IMR-90 (cell line): ENCODE data around the gene PDS5B. TPM values are rescaled to one million over a fixed set of nuclear protein-coding genes. Genes with fewer than 3 reads are reported as not detected.

Experiments used
- ATAC-seq: fragments of 200-7000 bp; cut with Tn5 transposase; 2 replicates; pipeline ENCODE4 v1.9.1; 2020; ENCODE audit warnings: low read depth, mild to moderate bottlenecking, moderate library complexity
- BruUV-seq: library from RNA; stranded (reverse); fragments of 400-500 nt; replicated peaks from 2 replicates; lab custom pipeline; 2021; lab: Mats Ljungman, UMichigan
- CTCF ChIA-PET: fragments of 300-600 bp; formaldehyde crosslinking; extraction: SDS; loops from one replicate; lab custom pipeline; 2021; ENCODE audit warnings: antibody characterized with exemption; lab: Yijun Ruan, JAX
- POLR2A ChIA-PET: fragments of 300-600 bp; sonication (Branson Sonifier 250); formaldehyde crosslinking; loops from one replicate; lab custom pipeline; 2022; ENCODE audit warnings: antibody characterized with exemption; ENCODE audit not compliant: unreplicated experiment; lab: Charles Lee
- DNase-seq: peaks from one replicate; pipeline ENCODE4 v3.0.0; 2013
- H2AFZ ChIP-seq: replicated peaks from 2 replicates; pipeline ENCODE3; 2013; ENCODE audit warnings: low read length, mild to moderate bottlenecking; ENCODE audit not compliant: poor library complexity
- H2AK5ac ChIP-seq: 2 replicates; pipeline ENCODE4 v1.6.1; 2013; ENCODE audit warnings: low read depth, low read length, inconsistent platforms
- H2AK9ac ChIP-seq: replicated peaks from 2 replicates; pipeline ENCODE3; 2013; ENCODE audit warnings: mild to moderate bottlenecking, low read depth, low read length, moderate library complexity; ENCODE audit not compliant: poor library complexity
- H2BK120ac ChIP-seq: 2 replicates; pipeline ENCODE4 v1.6.1; 2013; ENCODE audit warnings: low read depth, low read length, inconsistent platforms
- H2BK15ac ChIP-seq: 3 replicates; pipeline ENCODE4 v1.6.1; 2013; ENCODE audit warnings: low read depth, low read length, inconsistent platforms
- H2BK20ac ChIP-seq: 2 replicates; pipeline ENCODE4 v1.6.1; 2013; ENCODE audit warnings: low read depth, mild to moderate bottlenecking, inconsistent platforms, low read length, moderate library complexity
- H2BK5ac ChIP-seq: 2 replicates; pipeline ENCODE4 v1.6.1; 2013; ENCODE audit warnings: mild to moderate bottlenecking, low read depth, low read length, inconsistent platforms; ENCODE audit not compliant: poor library complexity, severe bottlenecking
- H3K14ac ChIP-seq: replicated peaks from 2 replicates; pipeline ENCODE4 v1.6.1; 2013; ENCODE audit warnings: low read depth, low read length, inconsistent platforms
- H3K18ac ChIP-seq: 2 replicates; pipeline ENCODE4 v1.6.1; 2013; ENCODE audit warnings: low read depth, low read length, control low read depth
- H3K23ac ChIP-seq: 2 replicates; pipeline ENCODE4 v1.6.1; 2013; ENCODE audit warnings: low read depth, low read length, inconsistent platforms
- H3K27ac ChIP-seq: 2 replicates; pipeline ENCODE4 v1.5.1; 2013; ENCODE audit warnings: mild to moderate bottlenecking, control low read depth, low read length; ENCODE audit not compliant: insufficient read depth
- H3K27me3 ChIP-seq: 2 replicates; pipeline ENCODE4 v1.6.1; 2013; ENCODE audit warnings: low read length; ENCODE audit not compliant: control insufficient read depth, insufficient read depth
- H3K36me3 ChIP-seq: 2 replicates; pipeline ENCODE4 v1.6.1; 2013; ENCODE audit warnings: low read length, mixed read lengths; ENCODE audit not compliant: control insufficient read depth, insufficient read depth
- H3K4ac ChIP-seq: 2 replicates; pipeline ENCODE4 v1.6.1; 2013; ENCODE audit warnings: low read depth, low read length, inconsistent platforms
- H3K4me1 ChIP-seq: 2 replicates; pipeline ENCODE4 v1.6.1; 2013; ENCODE audit warnings: low read length, mixed read lengths; ENCODE audit not compliant: control insufficient read depth, insufficient read depth
- H3K4me2 ChIP-seq: 2 replicates; pipeline ENCODE4 v1.6.1; 2013; ENCODE audit warnings: low read depth, mild to moderate bottlenecking, control low read depth, low read length, moderate library complexity
- H3K4me3 ChIP-seq: 2 replicates; pipeline ENCODE4 v1.5.1; 2013; ENCODE audit warnings: low read depth, mild to moderate bottlenecking, control low read depth, low read length, moderate library complexity; ENCODE audit not compliant: insufficient read depth
- H3K56ac ChIP-seq: 2 replicates; pipeline ENCODE4 v1.6.1; 2013; ENCODE audit warnings: low read length, inconsistent platforms; ENCODE audit not compliant: insufficient read depth; ENCODE audit errors: extremely low read depth
- H3K79me1 ChIP-seq, 2 experiments: 2 replicates each; pipeline ENCODE4 v1.6.1; 2013; ENCODE audit warnings: low read length in 2 of 2, inconsistent platforms in 1 of 2, low read depth in 1 of 2
- H3K9ac ChIP-seq: 2 replicates; pipeline ENCODE4 v1.6.1; 2013; ENCODE audit warnings: low read depth, low read length, control low read depth
- H3K9me1 ChIP-seq: 2 replicates; pipeline ENCODE4 v1.6.1; 2013; ENCODE audit warnings: low read length, inconsistent platforms; ENCODE audit not compliant: insufficient read depth
- H3K9me3 ChIP-seq: 2 replicates; pipeline ENCODE4 v1.6.1; 2013; ENCODE audit warnings: low read length; ENCODE audit not compliant: control insufficient read depth, insufficient read depth
- H4K20me1 ChIP-seq: 2 replicates; pipeline ENCODE4 v1.6.1; 2013; ENCODE audit warnings: low read length, inconsistent platforms; ENCODE audit not compliant: insufficient read depth
- H4K5ac ChIP-seq: 2 replicates; pipeline ENCODE4 v1.6.1; 2013; ENCODE audit warnings: mild to moderate bottlenecking, low read depth, low read length, control low read depth
- H4K8ac ChIP-seq, 2 experiments: 2 replicates each; pipeline ENCODE4 v1.6.1; 2013; ENCODE audit warnings: low read depth in 2 of 2, low read length in 2 of 2, control low read depth in 1 of 2, inconsistent platforms in 1 of 2
- H4K91ac ChIP-seq: 2 replicates; pipeline ENCODE4 v1.6.1; 2013; ENCODE audit warnings: low read depth, low read length, inconsistent platforms; ENCODE audit not compliant: insufficient read depth
- BHLHE40 ChIP-seq: fragments of 150-350 bp; IDR thresholded peaks from 2 replicates; pipeline ENCODE4 v1.6.1; 2016; ENCODE audit warnings: mild to moderate bottlenecking, low read depth, low read length
- CEBPB ChIP-seq: IDR thresholded peaks from 2 replicates; pipeline ENCODE4 v1.6.1; 2012; ENCODE audit warnings: low read depth, low read length, improper control_type of control experiment
- FOS ChIP-seq: fragments of 150-350 bp; IDR thresholded peaks from 2 replicates; pipeline ENCODE4 v1.6.1; 2016; ENCODE audit warnings: low read depth, low read length
- RAD21 ChIP-seq: IDR thresholded peaks from 2 replicates; pipeline ENCODE4 v1.6.1; 2012; ENCODE audit warnings: low read length, improper control_type of control experiment
- RCOR1 ChIP-seq: IDR thresholded peaks from 2 replicates; pipeline ENCODE4 v1.6.1; 2012; ENCODE audit warnings: mild to moderate bottlenecking, low read length, improper control_type of control experiment; ENCODE audit not compliant: insufficient replicate concordance
- SMC3 ChIP-seq: fragments of 150-350 bp; IDR thresholded peaks from 2 replicates; pipeline ENCODE4 v1.6.1; 2016; ENCODE audit warnings: low read depth, mild to moderate bottlenecking, antibody characterized with exemption, low read length, moderate library complexity
- WGBS, 2 experiments: methylation state at CpG; one replicate each; pipeline versions ENCODE4 v1.1.5 to v1.1.7; 2013; ENCODE audit warnings: missing lambda C conversion rate in 2 of 2; ENCODE audit not compliant: insufficient read length in 1 of 2; ENCODE audit errors: extremely low coverage in 2 of 2; 5-methylcytosine and 5-hydroxymethylcytosine counted together
- dilution Hi-C: fragments of 300-500 bp; cut with HindIII; formaldehyde crosslinking; loops from one replicate; pipeline ENCODE4 v1.14.3; 2018; ENCODE audit warnings: low sequenced_read_pairs; ENCODE audit not compliant: unreplicated experiment
- in situ Hi-C: fragments of 300-500 bp; cut with MboI; formaldehyde crosslinking; loops from 3 replicates; pipeline ENCODE4 v1.14.3; 2019; ENCODE audit warnings: low sequenced_read_pairs, inconsistent platforms, mixed read lengths
- intact Hi-C: fragments of 100-400 bp; cut with micrococcal nuclease; formaldehyde crosslinking; loops from 2 replicates; pipeline ENCODE4 v1.10.0; 2022
- polyA plus RNA-seq, 3 experiments: library from polyadenylated mRNA; depleted of rRNA; stranded (reverse); fragments of >200 nt; gene quantifications; 2 replicates each; pipeline ENCODE4 v1.2.3, GENCODE V29; 2012; ENCODE audit warnings: low replicate concordance in 1 of 3
- total RNA-seq: library from RNA; depleted of rRNA; stranded (reverse); fragments of >200 nt; gene quantifications from 2 replicates; pipeline ENCODE4 v1.2.3, GENCODE V29; 2012
- TF ChIP-seq, protein P1 (sequence below): fragments of 150-350 bp; IDR thresholded peaks from 2 replicates; pipeline ENCODE4 v1.6.1; 2017; ENCODE audit warnings: mild to moderate bottlenecking, antibody characterized with exemption, low read length, low read depth

PDS5B gene
- total and polyA plus RNA-seq, 2 of the 4 experiments (the other 2 are of a cell fraction), result 6.2 to 20.1 TPM

DNA sequence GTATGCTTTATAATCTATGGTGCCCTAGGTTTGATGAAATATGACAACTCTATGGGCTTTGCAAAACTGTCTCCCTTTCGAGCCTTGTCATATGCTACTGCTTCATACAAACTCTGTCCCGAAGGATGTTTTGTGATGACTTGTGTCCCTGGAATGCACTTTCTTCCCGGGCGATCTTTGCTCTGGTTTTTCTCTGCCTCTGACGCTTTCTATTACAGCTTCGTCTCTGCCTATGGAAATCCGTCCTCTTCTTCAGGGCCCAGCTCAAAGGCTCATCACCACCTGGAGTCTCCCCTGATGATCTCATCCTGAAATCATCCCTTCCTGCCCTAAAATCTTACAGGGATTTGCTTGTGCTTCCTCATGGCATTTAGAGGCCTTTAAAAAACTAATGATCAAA is 238.4 kb downstream of the PDS5B start:
- H3K9me3 ChIP-seq, result no peaks in the 10 kb centered on the region
- H3K56ac ChIP-seq, result peak overlapping the region; percentile 40; the same call in 1 of the 2 replicates
- H2BK20ac ChIP-seq, result peak overlapping the region; percentile 88; the same call in 1 of the 2 replicates
- no peak overlapping the region for H3K23ac ChIP-seq
- no peak overlapping the region for H3K4me3 ChIP-seq
- H4K91ac ChIP-seq, result 0 out of 2 replicates have a peak overlapping the region, but pooled peaks have one; percentile 73
- no peaks in the 10 kb centered on the region for H4K20me1 ChIP-seq
- peak; percentile 95 for DNase-seq
- TF ChIP-seq, protein P1, sequence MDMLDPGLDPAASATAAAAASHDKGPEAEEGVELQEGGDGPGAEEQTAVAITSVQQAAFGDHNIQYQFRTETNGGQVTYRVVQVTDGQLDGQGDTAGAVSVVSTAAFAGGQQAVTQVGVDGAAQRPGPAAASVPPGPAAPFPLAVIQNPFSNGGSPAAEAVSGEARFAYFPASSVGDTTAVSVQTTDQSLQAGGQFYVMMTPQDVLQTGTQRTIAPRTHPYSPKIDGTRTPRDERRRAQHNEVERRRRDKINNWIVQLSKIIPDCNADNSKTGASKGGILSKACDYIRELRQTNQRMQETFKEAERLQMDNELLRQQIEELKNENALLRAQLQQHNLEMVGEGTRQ, result no peak
- TF ChIP-seq RAD21 (no peak), BHLHE40 (no peak), FOS (peak; percentile 72), RCOR1 (peak; percentile 72), SMC3 (0 out of 2 replicates have a peak, but pooled peaks have one; percentile 3), CEBPB (peak; percentile 6; the same call in 1 of the 2 replicates)
- 0 out of 2 replicates have a peak overlapping the region, but pooled peaks have one; percentile 85 for H2AK5ac ChIP-seq
- dilution Hi-C loops, result no loop called here
- peak overlapping the region; percentile 38; the same call in 1 of the 2 replicates for H3K4me2 ChIP-seq
- peak overlapping the region; percentile 80; the same call in 1 of the 2 replicates for H3K4ac ChIP-seq
- in situ Hi-C loops, result no loop called here
- peaks cover 20% of the 10 kb centered on the region for H3K9me1 ChIP-seq
- peaks cover 4% of the 10 kb centered on the region for H3K4me1 ChIP-seq
- H2BK5ac ChIP-seq, result peak overlapping the region; percentile 47
- no peak overlapping the region for H4K5ac ChIP-seq
- ChIA-PET CTCF (interaction anchor here (1.1 kb wide), 1 partner anchor 11 kb away, joined by 3 read pairs; no protein-coding TSS in a partner anchor), POLR2A (no interaction called here)
- no peak overlapping the region; the same call in 1 of the 2 replicates for H3K14ac ChIP-seq
- peak overlapping the region in 1 of 2 experiments; percentile 41; a peak in 2 of 4 replicates for H4K8ac ChIP-seq
- no peak overlapping the region for H2AFZ ChIP-seq
- H2AK9ac ChIP-seq, result no peak overlapping the region
- H3K27ac ChIP-seq, result no peak overlapping the region
- no peaks in the 10 kb centered on the region for H3K36me3 ChIP-seq
- no peak overlapping the region for H3K18ac ChIP-seq
- no peak overlapping the region for H3K9ac ChIP-seq
- ATAC-seq, result peak; percentile 96
- WGBS, 2 experiments, result 7% methylated on average over 2 of the region's 7 CpGs; no CpG with 5 or more reads in 1 of the 2 experiments
- BruUV-seq, result no TSS peak
- no peaks in the 10 kb centered on the region for H3K79me1 ChIP-seq
- H3K27me3 ChIP-seq, result no peaks in the 10 kb centered on the region
- peak overlapping the region; percentile 75 for H2BK120ac ChIP-seq
- H2BK15ac ChIP-seq, result peak overlapping the region; percentile 42; the same call in 2 of the 3 replicates
- intact Hi-C loops, result no loop called here
